ENCODE data around the gene NIPAL1.
"Not testable (repeated sequence)": the region's sequence is repeated elsewhere in the genome, so short reads cannot be mapped to it uniquely, and the experiment has no call there.

NIPAL1 gene

GRCh38 chr4:47996021-47996420, 20.6 kb upstream of the NIPAL1 start:
- TF ChIP-seq CTCF (conservative IDR thresholded peaks at IDR 0.05; ENCODE audit: low read length) (no peak), EZH2phosphoT487 (IDR thresholded peaks at IDR 0.05; ENCODE audit: borderline replicate concordance) (no peak)
- H3K9me2 ChIP-seq (replicated peaks; ENCODE audit: low read depth, low read length), result no peaks in the 10 kb centered on the region
- H3K9ac ChIP-seq (ENCODE audit: low read depth, low read length, poor library complexity, severe bottlenecking), result no peak overlapping the region
- no peaks in the 10 kb centered on the region for H3K4me1 ChIP-seq (ENCODE audit: insufficient read depth, low read length, poor library complexity, severe bottlenecking)
- H2AFZ ChIP-seq (ENCODE audit: low read length), result no peak overlapping the region
- no peaks in the 10 kb centered on the region for H3K79me2 ChIP-seq (ENCODE audit: insufficient read depth, low read length)
- H3K27me3 ChIP-seq (ENCODE audit: insufficient read depth, low read length, poor library complexity, severe bottlenecking), result no peaks in the 10 kb centered on the region
- no peak overlapping the region for H3K4me3 ChIP-seq (ENCODE audit: low read length, poor library complexity, severe bottlenecking)
- H4K20me1 ChIP-seq (ENCODE audit: insufficient read depth, low read length, poor library complexity, severe bottlenecking), result no peaks in the 10 kb centered on the region
- no peak overlapping the region for H3K4me2 ChIP-seq (ENCODE audit: low read depth, low read length, poor library complexity, severe bottlenecking)
- no peaks in the 10 kb centered on the region; the same call in 1 of the 2 replicates for H3K9me3 ChIP-seq (ENCODE audit: insufficient read depth, low read depth, low read length)
- no peaks in the 10 kb centered on the region for H3F3A ChIP-seq (ENCODE audit: low read depth)
- no peaks in the 10 kb centered on the region for H3K36me3 ChIP-seq (ENCODE audit: insufficient read depth, low read length)

GRCh38 chr4:48002267-48002666, 14.3 kb upstream of the NIPAL1 start:
- no peaks in the 10 kb centered on the region for H4K20me1 ChIP-seq (ENCODE audit: insufficient read depth, low read length, poor library complexity, severe bottlenecking)
- H3K4me1 ChIP-seq (ENCODE audit: insufficient read depth, low read length, poor library complexity, severe bottlenecking), result no peaks in the 10 kb centered on the region
- TF ChIP-seq CTCF (conservative IDR thresholded peaks at IDR 0.05; ENCODE audit: low read length), result no peak
- no peak for TF ChIP-seq EZH2phosphoT487 (IDR thresholded peaks at IDR 0.05; ENCODE audit: borderline replicate concordance)
- H3K79me2 ChIP-seq (ENCODE audit: insufficient read depth, low read length), result no peaks in the 10 kb centered on the region
- no peaks in the 10 kb centered on the region for H3K36me3 ChIP-seq (ENCODE audit: insufficient read depth, low read length)
- no peaks in the 10 kb centered on the region for H3F3A ChIP-seq (ENCODE audit: low read depth)
- no peak overlapping the region for H2AFZ ChIP-seq (ENCODE audit: low read length)
- H3K4me2 ChIP-seq (ENCODE audit: low read depth, low read length, poor library complexity, severe bottlenecking), result no peak overlapping the region
- H3K4me3 ChIP-seq (ENCODE audit: low read length, poor library complexity, severe bottlenecking), result no peak overlapping the region
- H3K9me2 ChIP-seq (replicated peaks; ENCODE audit: low read depth, low read length), result no peaks in the 10 kb centered on the region
- no peaks in the 10 kb centered on the region for H3K27me3 ChIP-seq (ENCODE audit: insufficient read depth, low read length, poor library complexity, severe bottlenecking)
- H3K9me3 ChIP-seq (ENCODE audit: insufficient read depth, low read depth, low read length), result peaks cover 11% of the 10 kb centered on the region; the same call in 1 of the 2 replicates
- no peak overlapping the region for H3K9ac ChIP-seq (ENCODE audit: low read depth, low read length, poor library complexity, severe bottlenecking)

- peaks cover 11% of the 10 kb centered on the region; the same call in 1 of the 2 replicates for H3K9me3 ChIP-seq (ENCODE audit: insufficient read depth, low read depth, low read length)
- not testable (repeated sequence) for H3K9ac ChIP-seq (ENCODE audit: low read depth, low read length, poor library complexity, severe bottlenecking); H4K20me1 ChIP-seq (ENCODE audit: insufficient read depth, low read length, poor library complexity, severe bottlenecking); H3K9me2 ChIP-seq (replicated peaks; ENCODE audit: low read depth, low read length); H3K4me3 ChIP-seq (ENCODE audit: low read length, poor library complexity, severe bottlenecking); H3K4me2 ChIP-seq (ENCODE audit: low read depth, low read length, poor library complexity, severe bottlenecking); H2AFZ ChIP-seq (ENCODE audit: low read length); H3K27me3 ChIP-seq (ENCODE audit: insufficient read depth, low read length, poor library complexity, severe bottlenecking); H3F3A ChIP-seq (ENCODE audit: low read depth); H3K36me3 ChIP-seq (ENCODE audit: insufficient read depth, low read length); H3K4me1 ChIP-seq (ENCODE audit: insufficient read depth, low read length, poor library complexity, severe bottlenecking); H3K79me2 ChIP-seq (ENCODE audit: insufficient read depth, low read length)
- TF ChIP-seq CTCF (conservative IDR thresholded peaks at IDR 0.05; ENCODE audit: low read length), result peak; percentile 51
Measured at GRCh38 chr4:48003568-48003967, 13.0 kb upstream of the NIPAL1 start.

Data from Loucy (cell line).